Tibial artery (tissue), 4 donors: ENCODE data around the gene SLC38A11.
"Not testable (repeated sequence)": the region's sequence is repeated elsewhere in the genome, so short reads cannot be mapped to it uniquely, and the experiment has no call there.

Source experiments
- DNase-seq, 2 donors: peaks; one replicate each; pipeline ENCODE4 v3.0.0-alpha.2; 2019
- H3K27ac ChIP-seq, 2 donors: fragments of 200-600 bp; sonication (generic) in 1 of 2; 1 replicate in 1 of 2; 2 replicates in 1 of 2; pipeline ENCODE4 v1.5.1; 2018 to 2019; ENCODE audit warnings: mild to moderate bottlenecking in 1 of 2
- H3K27me3 ChIP-seq, 2 donors: fragments of 200-600 bp; sonication (generic) in 1 of 2; one replicate each; pipeline versions ENCODE4 v1.5.1 to v1.6.0; 2016 to 2019
- H3K36me3 ChIP-seq, 3 donors: fragments of 200-600 bp; sonication (generic) in 2 of 3; one replicate each; pipeline ENCODE4 v1.5.1; 2016 to 2019; ENCODE audit warnings: mild to moderate bottlenecking in 2 of 3
- H3K4me1 ChIP-seq, 4 donors: fragments of 200-600 bp; sonication (generic) in 2 of 4; 1 replicate in 3 of 4; 2 replicates in 1 of 4; pipeline ENCODE4 v1.5.1; 2016 to 2019
- H3K4me3 ChIP-seq, 2 donors: fragments of 200-600 bp; sonication (generic) in 1 of 2; 1 replicate in 1 of 2; 2 replicates in 1 of 2; pipeline ENCODE4 v1.5.1; 2018 to 2019; ENCODE audit warnings: mild to moderate bottlenecking in 2 of 2
- H3K9me3 ChIP-seq, 3 donors: fragments of 200-600 bp; sonication (generic) in 1 of 3; one replicate each; pipeline ENCODE4 v1.5.1; 2016 to 2019
- CTCF ChIP-seq, 2 experiments: fragments of 200-600 bp in 1 of 2; fragments of 450-650 bp in 1 of 2; IDR thresholded peaks; one replicate each; pipeline ENCODE4 v1.5.1; 2017 to 2019; ENCODE audit warnings: antibody characterized with exemption in 2 of 2, mild to moderate bottlenecking in 1 of 2, moderate library complexity in 1 of 2
- intact Hi-C: fragments of 100-400 bp; cut with DNase I; formaldehyde crosslinking; loops from one replicate; pipeline ENCODE4 v1.15.0; 2023; ENCODE audit warnings: low total_unique reads

SLC38A11 gene

GRCh38 chr2:164869420-164869772 is 85.9 kb downstream of the SLC38A11 start:
- Histone ChIP-seq H3K27me3 (no peaks in the 10 kb centered on the region), H3K36me3 (no peaks in the 10 kb centered on the region), H3K4me1 (no peaks in the 10 kb centered on the region), H3K4me3 (no peak overlapping the region), H3K27ac (no peak overlapping the region), H3K9me3 (no peaks in the 10 kb centered on the region)
- intact Hi-C loops, result no loop called here
- no peak for DNase-seq
- no peak for TF ChIP-seq CTCF (IDR thresholded peaks at IDR 0.05)

GRCh38 chr2:164868563-164869419 is 86.5 kb downstream of the SLC38A11 start:
- intact Hi-C loops, result no loop called here
- TF ChIP-seq CTCF (IDR thresholded peaks at IDR 0.05), result no peak

GRCh38 chr2:164867779-164868397 is 87.4 kb downstream of the SLC38A11 start:
- no peak for DNase-seq
- TF ChIP-seq CTCF (IDR thresholded peaks at IDR 0.05), result no peak
- no peaks in the 10 kb centered on the region for H3K36me3 ChIP-seq
- no peaks in the 10 kb centered on the region for H3K9me3 ChIP-seq
- intact Hi-C loops, result no loop called here
- no peaks in the 10 kb centered on the region for H3K4me1 ChIP-seq
- H3K4me3 ChIP-seq, result no peak overlapping the region
- H3K27ac ChIP-seq, result no peak overlapping the region
- H3K27me3 ChIP-seq, result no peaks in the 10 kb centered on the region

More at GRCh38 chr2:164868563-164869419, 86.5 kb downstream of the SLC38A11 start:
- no peaks in the 10 kb centered on the region for H3K27me3 ChIP-seq
- no peak overlapping the region for H3K4me3 ChIP-seq
- H3K27ac ChIP-seq, result no peak overlapping the region
- no peaks in the 10 kb centered on the region for H3K4me1 ChIP-seq
- no peaks in the 10 kb centered on the region for H3K9me3 ChIP-seq
- no peaks in the 10 kb centered on the region for H3K36me3 ChIP-seq
- DNase-seq, result no peak

GRCh38 chr2:164866381-164866780 is 88.9 kb downstream of the SLC38A11 start:
- H3K27ac ChIP-seq, H3K4me3 ChIP-seq, H3K36me3 ChIP-seq, DNase-seq, intact Hi-C loops, H3K27me3 ChIP-seq, H3K4me1 ChIP-seq, H3K9me3 ChIP-seq: not testable (repeated sequence)

GRCh38 chr2:164860694-164861042 is 94.7 kb downstream of the SLC38A11 start:
- intact Hi-C loops, result no loop called here
- Histone ChIP-seq H3K27ac (no peak overlapping the region), H3K9me3 (no peaks in the 10 kb centered on the region), H3K4me3 (no peak overlapping the region), H3K27me3 (no peaks in the 10 kb centered on the region), H3K36me3 (no peaks in the 10 kb centered on the region), H3K4me1 (no peaks in the 10 kb centered on the region)
- DNase-seq, result no peak
- no peak for TF ChIP-seq CTCF (IDR thresholded peaks at IDR 0.05)

- DNase-seq, H3K4me3 ChIP-seq, intact Hi-C loops, H3K27ac ChIP-seq, H3K27me3 ChIP-seq, H3K4me1 ChIP-seq, H3K36me3 ChIP-seq, H3K9me3 ChIP-seq: not testable (repeated sequence)
Measured at GRCh38 chr2:164859906-164860693, 95.2 kb downstream of the SLC38A11 start.
